ENCODE measurements around the gene CNGA4.

CNGA4 gene, protein sequence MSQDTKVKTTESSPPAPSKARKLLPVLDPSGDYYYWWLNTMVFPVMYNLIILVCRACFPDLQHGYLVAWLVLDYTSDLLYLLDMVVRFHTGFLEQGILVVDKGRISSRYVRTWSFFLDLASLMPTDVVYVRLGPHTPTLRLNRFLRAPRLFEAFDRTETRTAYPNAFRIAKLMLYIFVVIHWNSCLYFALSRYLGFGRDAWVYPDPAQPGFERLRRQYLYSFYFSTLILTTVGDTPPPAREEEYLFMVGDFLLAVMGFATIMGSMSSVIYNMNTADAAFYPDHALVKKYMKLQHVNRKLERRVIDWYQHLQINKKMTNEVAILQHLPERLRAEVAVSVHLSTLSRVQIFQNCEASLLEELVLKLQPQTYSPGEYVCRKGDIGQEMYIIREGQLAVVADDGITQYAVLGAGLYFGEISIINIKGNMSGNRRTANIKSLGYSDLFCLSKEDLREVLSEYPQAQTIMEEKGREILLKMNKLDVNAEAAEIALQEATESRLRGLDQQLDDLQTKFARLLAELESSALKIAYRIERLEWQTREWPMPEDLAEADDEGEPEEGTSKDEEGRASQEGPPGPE

DNA sequence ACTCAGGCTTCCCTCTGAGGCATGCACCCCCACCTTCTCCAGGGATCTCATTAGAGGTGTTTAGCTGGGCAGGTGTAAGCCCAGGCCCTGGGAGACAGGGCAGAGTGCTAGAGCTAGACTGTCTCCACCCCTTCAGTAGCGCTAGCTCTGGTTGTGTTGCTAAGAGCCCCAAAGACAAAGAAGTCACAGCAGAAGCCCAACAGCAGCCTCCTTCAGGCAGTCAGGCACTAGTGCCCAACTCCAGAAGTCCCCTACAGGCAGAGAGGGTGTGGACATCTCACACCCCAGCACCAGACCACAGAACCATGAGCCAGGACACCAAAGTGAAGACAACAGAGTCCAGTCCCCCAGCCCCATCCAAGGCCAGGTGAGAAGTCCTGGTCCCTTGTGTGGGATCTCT lies at the start of gene CNGA4:
CNGA4 (plus strand) TSS at position 188 of the 400 bp plus-strand sequence; CDS start at position 306, 118 bp downstream.
- no peak for DNase-seq (ENCODE audit: low read depth, low spot score)
- TF ChIP-seq, protein P1, sequence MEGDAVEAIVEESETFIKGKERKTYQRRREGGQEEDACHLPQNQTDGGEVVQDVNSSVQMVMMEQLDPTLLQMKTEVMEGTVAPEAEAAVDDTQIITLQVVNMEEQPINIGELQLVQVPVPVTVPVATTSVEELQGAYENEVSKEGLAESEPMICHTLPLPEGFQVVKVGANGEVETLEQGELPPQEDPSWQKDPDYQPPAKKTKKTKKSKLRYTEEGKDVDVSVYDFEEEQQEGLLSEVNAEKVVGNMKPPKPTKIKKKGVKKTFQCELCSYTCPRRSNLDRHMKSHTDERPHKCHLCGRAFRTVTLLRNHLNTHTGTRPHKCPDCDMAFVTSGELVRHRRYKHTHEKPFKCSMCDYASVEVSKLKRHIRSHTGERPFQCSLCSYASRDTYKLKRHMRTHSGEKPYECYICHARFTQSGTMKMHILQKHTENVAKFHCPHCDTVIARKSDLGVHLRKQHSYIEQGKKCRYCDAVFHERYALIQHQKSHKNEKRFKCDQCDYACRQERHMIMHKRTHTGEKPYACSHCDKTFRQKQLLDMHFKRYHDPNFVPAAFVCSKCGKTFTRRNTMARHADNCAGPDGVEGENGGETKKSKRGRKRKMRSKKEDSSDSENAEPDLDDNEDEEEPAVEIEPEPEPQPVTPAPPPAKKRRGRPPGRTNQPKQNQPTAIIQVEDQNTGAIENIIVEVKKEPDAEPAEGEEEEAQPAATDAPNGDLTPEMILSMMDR (IDR thresholded peaks at IDR 0.05; ENCODE audit: low read depth, low read length): no peak
- in situ Hi-C loops (cut with HindIII; ENCODE audit: low sequenced_read_pairs): no loop called here
- H3K4me3 ChIP-seq (ENCODE audit: low read depth, low read length): no peak within 1 kb of the TSS

DNA sequence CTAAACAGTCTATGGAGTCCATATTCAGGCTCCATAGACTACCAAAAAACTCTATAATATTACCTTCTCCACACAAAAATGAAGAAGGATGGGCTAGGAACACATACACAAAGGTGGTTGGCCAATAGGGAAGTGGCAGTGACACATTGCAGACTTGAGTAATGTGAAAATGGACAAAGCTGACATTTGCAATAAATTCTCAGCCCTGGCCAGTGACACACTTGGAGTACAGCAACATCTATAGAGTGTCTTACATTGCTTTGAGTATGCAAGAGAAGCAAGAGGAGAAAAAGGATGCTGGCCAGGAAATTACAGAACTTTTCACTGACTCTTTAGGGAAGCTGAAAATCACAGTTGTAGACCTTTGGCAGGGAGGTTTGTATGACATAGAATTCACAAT lies 47.1 kb upstream of the CNGA4 start:
- in situ Hi-C loops (cut with HindIII; ENCODE audit: low sequenced_read_pairs): no loop called here
- DNase-seq (ENCODE audit: low read depth, low spot score): no peak
- H3K4me3 ChIP-seq (ENCODE audit: low read depth, low read length): no peak overlapping the region
- TF ChIP-seq, protein P1 (IDR thresholded peaks at IDR 0.05; ENCODE audit: low read depth, low read length): no peak

DNA sequence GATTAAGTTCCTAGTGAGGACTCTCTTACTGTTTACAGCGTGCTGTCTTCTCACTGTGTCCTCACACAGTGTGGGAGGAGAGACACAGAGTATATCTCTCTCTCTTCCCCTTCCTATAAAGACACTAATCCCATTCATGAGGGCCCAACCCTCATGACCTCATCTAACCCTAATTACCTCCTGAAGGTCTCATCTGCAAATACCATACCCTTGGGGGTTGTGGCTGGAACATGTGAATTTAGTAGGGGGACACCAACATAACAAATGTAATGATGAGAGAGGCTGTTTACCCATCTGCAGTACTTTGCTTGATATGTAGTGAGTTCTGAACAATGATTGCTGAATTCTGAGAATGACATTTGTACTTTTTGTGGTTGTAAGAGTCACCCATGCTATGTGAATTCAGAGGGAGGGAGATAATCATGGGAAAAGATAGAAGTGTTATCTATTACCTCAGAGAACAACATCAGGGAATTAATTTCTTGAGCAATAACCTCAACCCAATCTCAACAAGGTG lies 44.8 kb upstream of the CNGA4 start:
- no peak overlapping the region for H3K4me3 ChIP-seq (ENCODE audit: low read depth, low read length)
- in situ Hi-C loops (cut with HindIII; ENCODE audit: low sequenced_read_pairs): no loop called here
- no peak for DNase-seq (ENCODE audit: low read depth, low spot score)
- TF ChIP-seq, protein P1 (IDR thresholded peaks at IDR 0.05; ENCODE audit: low read depth, low read length): no peak

DNA sequence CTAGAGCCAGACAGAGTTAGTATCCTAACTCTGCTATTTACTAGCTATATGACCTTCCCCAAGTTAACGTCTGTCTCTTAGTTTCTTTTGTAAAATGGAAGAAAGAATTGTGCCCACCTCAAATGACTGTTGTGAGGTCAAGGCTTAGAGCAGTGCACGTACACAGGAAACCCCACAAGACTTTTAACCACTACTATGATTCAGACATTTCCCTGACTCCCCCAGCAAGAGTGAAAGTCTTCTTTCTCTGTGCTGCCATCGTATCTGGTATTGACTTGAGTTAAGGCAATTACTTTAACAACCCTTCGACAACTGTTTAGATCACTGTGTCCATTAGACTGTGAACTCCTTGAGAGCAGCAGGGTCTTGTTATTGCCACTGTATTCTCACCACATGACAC lies 42.5 kb upstream of the CNGA4 start:
- in situ Hi-C loops (cut with HindIII; ENCODE audit: low sequenced_read_pairs): no loop called here
- DNase-seq (ENCODE audit: low read depth, low spot score): no peak
- H3K4me3 ChIP-seq (ENCODE audit: low read depth, low read length): no peak overlapping the region
- TF ChIP-seq, protein P1 (IDR thresholded peaks at IDR 0.05; ENCODE audit: low read depth, low read length): no peak

DNA sequence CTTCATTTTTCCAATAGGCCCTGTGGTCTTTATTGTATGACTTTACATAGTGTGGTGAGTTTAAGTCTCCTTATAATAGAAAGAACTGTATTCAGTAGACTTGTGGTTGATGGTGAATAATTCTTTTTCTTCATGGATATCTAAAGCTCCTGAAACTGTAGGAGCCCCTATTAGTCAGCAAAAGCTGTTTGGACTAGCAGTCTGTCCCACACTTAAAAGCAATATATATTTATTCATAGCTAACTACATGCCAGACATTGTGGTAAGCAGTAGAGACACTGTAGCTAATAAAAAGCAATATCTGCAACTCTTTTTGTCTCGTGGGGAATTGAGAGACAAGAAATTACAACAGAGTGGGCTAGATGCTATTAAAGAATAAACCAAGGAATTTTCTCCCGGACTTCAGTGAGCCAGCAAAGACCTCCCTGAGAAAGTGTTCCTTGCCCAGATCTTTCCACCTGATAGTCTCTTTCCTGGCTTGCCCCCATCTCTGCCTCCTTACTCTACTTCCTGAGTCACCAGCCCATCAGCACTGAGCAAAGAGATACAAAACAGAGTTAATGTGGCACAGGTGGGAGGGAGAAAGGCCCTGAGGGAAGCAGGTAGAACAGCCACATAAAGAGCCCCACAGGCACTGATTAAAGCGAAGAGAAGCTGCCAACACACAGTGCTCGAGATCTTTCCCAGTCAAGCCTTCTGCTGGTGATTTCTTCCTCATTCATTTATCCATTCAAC lies 41.3 kb upstream of the CNGA4 start:
- TF ChIP-seq, protein P1 (IDR thresholded peaks at IDR 0.05; ENCODE audit: low read depth, low read length): no peak
- peak; percentile 42 for DNase-seq (ENCODE audit: low read depth, low spot score)
- no peak overlapping the region for H3K4me3 ChIP-seq (ENCODE audit: low read depth, low read length)
- in situ Hi-C loops (cut with HindIII; ENCODE audit: low sequenced_read_pairs): no loop called here

DNA sequence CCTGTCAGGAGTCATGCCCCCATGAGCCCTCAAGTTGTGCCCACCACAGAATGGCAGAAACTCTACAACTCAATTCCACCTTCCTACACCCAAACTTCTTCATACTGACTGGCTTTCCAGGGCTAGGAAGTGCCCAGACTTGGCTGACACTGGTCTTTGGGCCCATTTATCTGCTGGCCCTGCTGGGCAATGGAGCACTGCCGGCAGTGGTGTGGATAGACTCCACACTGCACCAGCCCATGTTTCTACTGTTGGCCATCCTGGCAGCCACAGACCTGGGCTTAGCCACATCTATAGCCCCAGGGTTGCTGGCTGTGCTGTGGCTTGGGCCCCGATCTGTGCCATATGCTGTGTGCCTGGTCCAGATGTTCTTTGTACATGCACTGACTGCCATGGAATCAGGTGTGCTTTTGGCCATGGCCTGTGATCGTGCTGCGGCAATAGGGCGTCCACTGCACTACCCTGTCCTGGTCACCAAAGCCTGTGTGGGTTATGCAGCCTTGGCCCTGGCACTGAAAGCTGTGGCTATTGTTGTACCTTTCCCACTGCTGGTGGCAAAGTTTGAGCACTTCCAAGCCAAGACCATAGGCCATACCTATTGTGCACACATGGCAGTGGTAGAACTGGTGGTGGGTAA lies 39.6 kb upstream of the CNGA4 start, which contains the start of gene OR52W1:
OR52W1 (plus strand) TSS at position 51 of the 637 bp plus-strand sequence; CDS start at position 51, 0 bp downstream.
- DNase-seq (ENCODE audit: low read depth, low spot score): no peak
- no peak within 1 kb of the TSS for H3K4me3 ChIP-seq (ENCODE audit: low read depth, low read length)
- in situ Hi-C loops (cut with HindIII; ENCODE audit: low sequenced_read_pairs): no loop called here
- TF ChIP-seq, protein P1 (IDR thresholded peaks at IDR 0.05; ENCODE audit: low read depth, low read length): no peak
